Measurements from ENCODE around the gene ARHGAP29. TPM values are rescaled to one million over a fixed set of nuclear protein-coding genes. Genes with fewer than 3 reads are reported as not detected.
A peak's percentile ranks its signal among the peaks of the same experiment; 100 is the strongest.

The ARHGAP29 gene
- total and polyA plus RNA-seq, 2 of the 4 experiments (the other 2 are of a cell fraction) = 19.1 to 30.3 TPM

- no peak overlapping the region for H3K4ac ChIP-seq (ENCODE audit: low read depth, low read length)
- H3K9me3 ChIP-seq (ENCODE audit: control insufficient read depth, insufficient read depth, low read length) = no peaks in the 10 kb centered on the region
- BruUV-seq (replicated peaks) = no TSS peak
- no peaks in the 10 kb centered on the region for H4K20me1 ChIP-seq (ENCODE audit: insufficient read depth, low read length)
- no peak overlapping the region for H2BK120ac ChIP-seq (ENCODE audit: low read depth, low read length)
- H3K4me3 ChIP-seq (ENCODE audit: insufficient read depth, low read depth, low read length) = no peak overlapping the region
- H3K56ac ChIP-seq (ENCODE audit: extremely low read depth, insufficient read depth, low read length) = no peak overlapping the region
- no peak for ATAC-seq (ENCODE audit: low read depth)
- TF ChIP-seq CTCF (conservative IDR thresholded peaks at IDR 0.05; ENCODE audit: low read depth, low read length) (no peak), NFE2L2 (IDR thresholded peaks at IDR 0.05; ENCODE audit: low read depth, low read length) (no peak), CHD1 (IDR thresholded peaks at IDR 0.05; ENCODE audit: low read depth, low read length) (no peak), USF2 (IDR thresholded peaks at IDR 0.05; ENCODE audit: low read depth, low read length) (no peak), MAFK (IDR thresholded peaks at IDR 0.05; ENCODE audit: low read depth, low read length) (peak; percentile 99), CEBPB (IDR thresholded peaks at IDR 0.05; ENCODE audit: low read depth, low read length) (no peak), RCOR1 (IDR thresholded peaks at IDR 0.05; ENCODE audit: insufficient replicate concordance, low read length) (no peak)
- intact Hi-C loops (cut with micrococcal nuclease) (loop anchor here (5.0 kb wide), 1 partner anchor 34 kb away; no protein-coding TSS in a partner anchor), dilution Hi-C loops (cut with HindIII; ENCODE audit: low sequenced_read_pairs, unreplicated experiment) (no loop called here), in situ Hi-C loops (cut with MboI; ENCODE audit: low sequenced_read_pairs) (no loop called here)
- no peak overlapping the region for H2BK15ac ChIP-seq (ENCODE audit: low read depth, low read length)
- H3K4me1 ChIP-seq (ENCODE audit: control insufficient read depth, insufficient read depth, low read length) = no peaks in the 10 kb centered on the region
- peak overlapping the region; percentile 27; the same call in 1 of the 2 replicates for H3K14ac ChIP-seq (replicated peaks; ENCODE audit: low read depth, low read length)
- no peak overlapping the region for H3K18ac ChIP-seq (ENCODE audit: low read depth, low read length)
- H4K5ac ChIP-seq (ENCODE audit: low read depth, low read length) = no peak overlapping the region
- H2AFZ ChIP-seq (replicated peaks; ENCODE audit: low read length, poor library complexity) = no peak overlapping the region
- H3K9ac ChIP-seq (ENCODE audit: low read depth, low read length) = no peak overlapping the region
- DNase-seq = peak; percentile 24
- CTCF ChIA-PET = no interaction called here
- no peak overlapping the region for H4K91ac ChIP-seq (ENCODE audit: insufficient read depth, low read depth, low read length)
- no peak overlapping the region for H2BK5ac ChIP-seq (ENCODE audit: low read depth, low read length, poor library complexity, severe bottlenecking)
- no peak overlapping the region for H3K4me2 ChIP-seq (ENCODE audit: low read depth, low read length)
- no peak overlapping the region for H2BK20ac ChIP-seq (ENCODE audit: low read depth, low read length)
- H3K36me3 ChIP-seq (ENCODE audit: control insufficient read depth, insufficient read depth, low read length) = peaks cover 4% of the 10 kb centered on the region; the same call in 1 of the 2 replicates
- H3K9me1 ChIP-seq (ENCODE audit: insufficient read depth, low read length) = no peaks in the 10 kb centered on the region
- H4K8ac ChIP-seq (ENCODE audit: low read depth in 2 of 2, low read length in 2 of 2) = no peak overlapping the region
- H2AK9ac ChIP-seq (replicated peaks; ENCODE audit: low read depth, low read length, poor library complexity) = no peak overlapping the region
- H2AK5ac ChIP-seq (ENCODE audit: low read depth, low read length) = no peak overlapping the region
- POLR2A ChIA-PET (ENCODE audit: unreplicated experiment) = no interaction called here
- H3K23ac ChIP-seq (ENCODE audit: low read depth, low read length) = no peak overlapping the region
- H3K27me3 ChIP-seq (ENCODE audit: control insufficient read depth, insufficient read depth, low read length) = no peaks in the 10 kb centered on the region
- no peak overlapping the region for H3K27ac ChIP-seq (ENCODE audit: insufficient read depth, low read length)
- peaks cover 14 to 20% of the 10 kb centered on the region in 2 experiments for H3K79me1 ChIP-seq (ENCODE audit: low read depth in 1 of 2, low read length in 2 of 2)
Measured at GRCh38 chr1:94215955-94216354, 21.4 kb downstream of the ARHGAP29 start.

Data from IMR-90 (cell line).